ENCODE results near the gene RRP36.

RRP36 gene

GRCh38 chr6:43060755-43061633 is 39.6 kb downstream of the RRP36 start:
- no peak overlapping the region for H3K4me3 ChIP-seq (ENCODE audit: control insufficient read depth, low read depth, low read length)
- DNase-seq (ENCODE audit: low read depth), result no peak
- no peak for TF ChIP-seq CTCF (conservative IDR thresholded peaks at IDR 0.05; ENCODE audit: control insufficient read depth, insufficient read depth, low read depth, low read length)

GRCh38 chr6:43061861-43062260 is 40.4 kb downstream of the RRP36 start:
- no peak overlapping the region for H3K4me3 ChIP-seq (ENCODE audit: control insufficient read depth, low read depth, low read length)
- no peak for DNase-seq (ENCODE audit: low read depth)
- TF ChIP-seq CTCF (conservative IDR thresholded peaks at IDR 0.05; ENCODE audit: control insufficient read depth, insufficient read depth, low read depth, low read length), result no peak

GRCh38 chr6:43062818-43063217 is 41.4 kb downstream of the RRP36 start:
- TF ChIP-seq CTCF (conservative IDR thresholded peaks at IDR 0.05; ENCODE audit: control insufficient read depth, insufficient read depth, low read depth, low read length), result no peak
- no peak for DNase-seq (ENCODE audit: low read depth)
- no peak overlapping the region for H3K4me3 ChIP-seq (ENCODE audit: control insufficient read depth, low read depth, low read length)

- H3K4me3 ChIP-seq (ENCODE audit: control insufficient read depth, low read depth, low read length), result no peak overlapping the region
- DNase-seq (ENCODE audit: low read depth), result peak; percentile 78
- TF ChIP-seq CTCF (conservative IDR thresholded peaks at IDR 0.05; ENCODE audit: control insufficient read depth, insufficient read depth, low read depth, low read length), result peak; percentile 75
Observed at GRCh38 chr6:43070028-43070632, 48.7 kb downstream of the RRP36 start.

GRCh38 chr6:43074847-43075669 is 53.6 kb downstream of the RRP36 start:
- H3K4me3 ChIP-seq (ENCODE audit: control insufficient read depth, low read depth, low read length), result peak overlapping the region; percentile 37
- DNase-seq (ENCODE audit: low read depth), result peak; percentile 66
- no peak for TF ChIP-seq CTCF (conservative IDR thresholded peaks at IDR 0.05; ENCODE audit: control insufficient read depth, insufficient read depth, low read depth, low read length)

GRCh38 chr6:43075670-43076463 is 54.4 kb downstream of the RRP36 start, which contains the start of gene PTK7:
Gene PTK7, plus strand, starts transcription at chr6:43076314. Its CDS starts 175 bp downstream, at chr6:43076489.
- peak within 1 kb of the TSS; percentile 80 for H3K4me3 ChIP-seq (ENCODE audit: control insufficient read depth, low read depth, low read length)
- DNase-seq (ENCODE audit: low read depth), result peak; percentile 36
- no peak for TF ChIP-seq CTCF (conservative IDR thresholded peaks at IDR 0.05; ENCODE audit: control insufficient read depth, insufficient read depth, low read depth, low read length)

All from fibroblast of mammary gland (primary cell).